ENCODE data around the gene AFF3. TPM values are rescaled to one million over a fixed set of nuclear protein-coding genes. Genes with fewer than 3 reads are reported as not detected.

The AFF3 gene
- total RNA-seq, 4 donors from 2014 or later, result 9.0 to 20.2 (median 14.5) TPM

DNA sequence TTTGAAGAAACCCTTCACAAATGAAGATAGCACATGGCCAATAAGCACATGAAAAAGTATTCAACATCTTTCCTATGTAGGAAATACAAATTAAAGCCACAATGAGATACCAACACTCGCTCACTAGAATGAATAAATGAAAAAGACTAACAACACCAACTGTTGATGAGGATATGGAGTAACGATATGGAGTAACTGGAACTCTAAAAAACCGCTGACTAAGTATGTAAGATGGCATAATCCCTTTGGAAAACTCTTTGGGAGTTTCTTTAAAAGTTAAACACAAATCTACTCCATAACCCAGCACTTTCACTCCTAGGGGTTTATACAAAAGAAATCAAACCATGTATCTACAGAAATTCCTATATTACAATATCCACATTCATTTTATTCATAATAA lies 220.5 kb downstream of the AFF3 start:
- Histone ChIP-seq H3K4me1 (no peaks in the 10 kb centered on the region), H3K27me3 (no peaks in the 10 kb centered on the region), H3K4me3 (no peak overlapping the region), H3K27ac (no peak overlapping the region), H3K9me3 (no peaks in the 10 kb centered on the region), H3K36me3 (no peaks in the 10 kb centered on the region)
- no peak for TF ChIP-seq EP300 (IDR thresholded peaks at IDR 0.05; ENCODE audit: low read depth)
- no peak for TF ChIP-seq POLR2A (IDR thresholded peaks at IDR 0.05)
- TF ChIP-seq POLR2AphosphoS5 (IDR thresholded peaks at IDR 0.05), result no peak
- TF ChIP-seq, protein P1, sequence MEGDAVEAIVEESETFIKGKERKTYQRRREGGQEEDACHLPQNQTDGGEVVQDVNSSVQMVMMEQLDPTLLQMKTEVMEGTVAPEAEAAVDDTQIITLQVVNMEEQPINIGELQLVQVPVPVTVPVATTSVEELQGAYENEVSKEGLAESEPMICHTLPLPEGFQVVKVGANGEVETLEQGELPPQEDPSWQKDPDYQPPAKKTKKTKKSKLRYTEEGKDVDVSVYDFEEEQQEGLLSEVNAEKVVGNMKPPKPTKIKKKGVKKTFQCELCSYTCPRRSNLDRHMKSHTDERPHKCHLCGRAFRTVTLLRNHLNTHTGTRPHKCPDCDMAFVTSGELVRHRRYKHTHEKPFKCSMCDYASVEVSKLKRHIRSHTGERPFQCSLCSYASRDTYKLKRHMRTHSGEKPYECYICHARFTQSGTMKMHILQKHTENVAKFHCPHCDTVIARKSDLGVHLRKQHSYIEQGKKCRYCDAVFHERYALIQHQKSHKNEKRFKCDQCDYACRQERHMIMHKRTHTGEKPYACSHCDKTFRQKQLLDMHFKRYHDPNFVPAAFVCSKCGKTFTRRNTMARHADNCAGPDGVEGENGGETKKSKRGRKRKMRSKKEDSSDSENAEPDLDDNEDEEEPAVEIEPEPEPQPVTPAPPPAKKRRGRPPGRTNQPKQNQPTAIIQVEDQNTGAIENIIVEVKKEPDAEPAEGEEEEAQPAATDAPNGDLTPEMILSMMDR (IDR thresholded peaks at IDR 0.05), result no peak
- in situ Hi-C loops (cut with MboI; ENCODE audit: low pct_ligation_motif_present in 1 of 4, low pct_unique_long_range_greater_than_20kb in 1 of 4, low sequenced_read_pairs in 3 of 4), result no loop called here
- intact Hi-C loops (cut with DNase I; ENCODE audit: low total_unique reads), result no loop called here
- WGBS, 2 donors (ENCODE audit: low coverage in 1 of 2), result 89 to 96% methylated on average over 3 of the region's 3 CpGs
- DNase-seq, result no peak

DNA sequence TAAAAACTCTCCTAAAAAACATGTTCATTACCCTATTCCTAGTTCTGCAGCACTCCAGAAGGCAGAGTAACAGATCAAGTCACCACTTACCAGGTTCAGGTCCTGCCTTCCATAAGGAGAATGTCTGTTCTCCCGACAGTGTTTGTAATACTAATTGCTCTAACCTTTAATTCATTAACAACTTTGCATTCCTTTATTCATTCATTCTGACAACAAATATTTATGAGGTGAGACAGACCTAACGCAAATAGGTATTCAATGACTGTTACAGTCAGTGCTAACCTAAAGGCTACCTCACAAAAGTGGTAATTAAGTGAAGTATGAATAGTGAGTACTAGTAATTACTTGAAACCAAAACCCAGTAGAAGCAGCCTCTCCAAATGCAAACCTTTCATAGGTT lies 224.0 kb downstream of the AFF3 start:
- intact Hi-C loops (cut with DNase I; ENCODE audit: low total_unique reads), result no loop called here
- TF ChIP-seq EP300 (IDR thresholded peaks at IDR 0.05; ENCODE audit: low read depth), result no peak
- TF ChIP-seq POLR2AphosphoS5 (IDR thresholded peaks at IDR 0.05), result no peak
- no peak for TF ChIP-seq POLR2A (IDR thresholded peaks at IDR 0.05)
- TF ChIP-seq, protein P1 (IDR thresholded peaks at IDR 0.05), result no peak
- WGBS, 2 donors (ENCODE audit: low coverage in 1 of 2), result 85 to 90% methylated on average over 2 of the region's 2 CpGs
- Histone ChIP-seq H3K4me1 (no peaks in the 10 kb centered on the region), H3K9me3 (no peaks in the 10 kb centered on the region), H3K27ac (no peak overlapping the region), H3K27me3 (no peaks in the 10 kb centered on the region), H3K36me3 (no peaks in the 10 kb centered on the region), H3K4me3 (no peak overlapping the region)
- no peak for DNase-seq
- in situ Hi-C loops (cut with MboI; ENCODE audit: low pct_ligation_motif_present in 1 of 4, low pct_unique_long_range_greater_than_20kb in 1 of 4, low sequenced_read_pairs in 3 of 4), result no loop called here

DNA sequence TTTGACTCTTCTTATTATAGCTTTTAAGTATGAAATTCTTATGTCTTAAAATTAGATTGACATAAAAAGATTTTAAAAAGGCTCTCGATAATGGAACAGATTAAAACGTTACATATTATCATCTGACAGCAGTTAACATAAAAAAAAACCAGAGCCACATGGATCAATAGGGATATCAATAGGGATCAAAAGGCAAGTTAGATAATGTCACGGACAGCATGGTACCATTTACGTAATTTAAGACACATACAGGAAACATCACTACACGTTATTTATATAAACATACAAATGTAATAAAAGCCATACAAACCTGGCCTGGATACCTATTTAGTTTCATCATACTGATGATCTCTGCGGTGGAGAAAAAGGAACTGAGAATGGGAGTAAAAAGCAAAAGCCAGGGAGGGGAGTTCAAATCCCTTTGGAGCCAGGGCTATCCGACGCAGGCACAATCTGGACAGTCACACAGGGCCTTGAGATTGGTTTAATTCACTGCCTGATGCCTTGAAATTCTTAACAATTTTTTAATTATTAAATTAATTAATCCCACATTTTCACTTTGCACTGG lies 227.2 kb downstream of the AFF3 start:
- no peak for DNase-seq
- H3K27me3 ChIP-seq, result no peaks in the 10 kb centered on the region
- no peak overlapping the region for H3K4me3 ChIP-seq
- no peaks in the 10 kb centered on the region for H3K9me3 ChIP-seq
- no peaks in the 10 kb centered on the region for H3K4me1 ChIP-seq
- no peak overlapping the region for H3K27ac ChIP-seq
- in situ Hi-C loops (cut with MboI; ENCODE audit: low pct_ligation_motif_present in 1 of 4, low pct_unique_long_range_greater_than_20kb in 1 of 4, low sequenced_read_pairs in 3 of 4) (no loop called here), intact Hi-C loops (cut with DNase I; ENCODE audit: low total_unique reads) (no loop called here)
- TF ChIP-seq POLR2A (IDR thresholded peaks at IDR 0.05) (no peak), POLR2AphosphoS5 (IDR thresholded peaks at IDR 0.05) (no peak), EP300 (IDR thresholded peaks at IDR 0.05; ENCODE audit: low read depth) (no peak)
- TF ChIP-seq, protein P1 (IDR thresholded peaks at IDR 0.05), result no peak
- WGBS, 2 donors (ENCODE audit: low coverage in 1 of 2), result 79 to 88% methylated on average over 8 of the region's 8 CpGs
- H3K36me3 ChIP-seq, result no peaks in the 10 kb centered on the region

DNA sequence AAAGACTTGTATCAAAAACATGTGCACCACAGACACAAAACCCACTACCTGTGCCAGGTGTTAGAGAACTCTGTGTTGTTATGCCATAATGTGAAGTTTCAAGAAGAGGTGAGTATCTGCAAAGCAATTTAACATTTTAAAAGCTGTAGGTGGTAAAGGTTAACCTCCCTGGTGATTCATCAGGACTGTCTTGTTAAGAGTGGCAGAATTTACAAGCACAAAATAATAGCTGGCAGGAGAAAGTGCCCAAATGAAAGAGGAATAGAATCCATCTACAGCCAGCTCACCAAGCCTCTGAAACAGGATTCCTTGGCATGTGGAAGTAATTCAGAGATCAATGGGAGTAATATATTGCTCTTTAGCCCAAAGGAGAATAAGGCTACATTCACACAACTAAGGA lies 230.7 kb downstream of the AFF3 start:
- Histone ChIP-seq H3K4me1 (no peaks in the 10 kb centered on the region), H3K9me3 (no peaks in the 10 kb centered on the region), H3K36me3 (no peaks in the 10 kb centered on the region), H3K27ac (no peak overlapping the region), H3K4me3 (no peak overlapping the region), H3K27me3 (no peaks in the 10 kb centered on the region)
- TF ChIP-seq, protein P1 (IDR thresholded peaks at IDR 0.05), result no peak
- no peak for TF ChIP-seq EP300 (IDR thresholded peaks at IDR 0.05; ENCODE audit: low read depth)
- TF ChIP-seq POLR2A (IDR thresholded peaks at IDR 0.05), result no peak
- TF ChIP-seq POLR2AphosphoS5 (IDR thresholded peaks at IDR 0.05), result no peak
- in situ Hi-C loops (cut with MboI; ENCODE audit: low pct_ligation_motif_present in 1 of 4, low pct_unique_long_range_greater_than_20kb in 1 of 4, low sequenced_read_pairs in 3 of 4) (no loop called here), intact Hi-C loops (cut with DNase I; ENCODE audit: low total_unique reads) (no loop called here)
- no peak for DNase-seq
